ENCODE results near the gene TUBA3D. TPM values are rescaled to one million over a fixed set of nuclear protein-coding genes. Genes with fewer than 3 reads are reported as not detected.
"Not testable (repeated sequence)": the region's sequence is repeated elsewhere in the genome, so short reads cannot be mapped to it uniquely, and the experiment has no call there.

The TUBA3D gene
- polyA plus RNA-seq, 1 of the 3 experiments (the other 2 are of a cell fraction), result not detected

DNA sequence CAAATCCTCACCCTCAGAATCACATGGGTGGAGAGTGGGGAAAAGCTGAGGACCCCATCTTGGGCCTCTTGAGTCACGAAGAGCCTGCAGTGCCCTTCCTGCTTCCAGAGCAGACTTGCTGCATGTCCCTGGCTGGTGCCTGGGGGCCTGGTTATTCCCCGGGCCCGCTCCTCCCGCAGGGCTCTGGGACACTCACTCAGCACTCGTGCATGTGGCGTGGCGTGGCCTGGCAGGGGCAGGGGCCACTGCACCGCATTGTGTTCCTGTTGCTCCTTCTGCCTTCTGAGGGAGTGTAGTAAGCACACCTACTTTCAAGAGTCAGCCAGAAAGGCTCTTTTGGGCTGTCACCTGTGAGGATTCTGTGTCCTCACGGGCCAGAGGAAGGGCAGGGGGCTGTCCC, 33.7 kb downstream of the TUBA3D start:
- Histone ChIP-seq H3K27me3 (ENCODE audit: insufficient read depth) (no peaks in the 10 kb centered on the region), H2AFZ (ENCODE audit: low read depth) (no peak overlapping the region), H4K20me1 (ENCODE audit: insufficient read depth) (no peaks in the 10 kb centered on the region), H3F3A (replicated peaks; ENCODE audit: insufficient read depth) (no peaks in the 10 kb centered on the region), H3K36me3 (replicated peaks in 1 of 2; ENCODE audit: control insufficient read depth in 1 of 2, insufficient read depth in 2 of 2, low read length in 1 of 2) (peaks cover 9 to 17% of the 10 kb centered on the region in 2 experiments), H3K27ac (ENCODE audit: low read depth in 2 of 2, low read length in 1 of 2) (no peak overlapping the region; a peak in 1 of 4 replicates), H3K4me2 (no peak overlapping the region), H3K4me3 (ENCODE audit: low read depth in 2 of 2, low read length in 1 of 2) (no peak overlapping the region), H3K4me1 (ENCODE audit: control insufficient read depth in 1 of 2, insufficient read depth in 2 of 2, low read depth in 1 of 2, low read length in 1 of 2) (no peaks in the 10 kb centered on the region), H3K9ac (no peak overlapping the region), H3K79me2 (ENCODE audit: insufficient read depth) (no peaks in the 10 kb centered on the region), H3K9me3 (no peaks in the 10 kb centered on the region), H3K9me2 (no peaks in the 10 kb centered on the region)
- no peak for DNase-seq
- TF ChIP-seq CTCF (IDR thresholded peaks at IDR 0.05), result no peak
- TF ChIP-seq RFX5 (IDR thresholded peaks at IDR 0.05; ENCODE audit: low read length), result no peak
- no peak for TF ChIP-seq GATA2 (CRISPR knock-in tag; IDR thresholded peaks at IDR 0.05)
- no peak for TF ChIP-seq TAF1 (IDR thresholded peaks at IDR 0.05; ENCODE audit: borderline replicate concordance, low read depth, low read length)
- TF ChIP-seq FOXM1 (IDR thresholded peaks at IDR 0.05; ENCODE audit: low read depth), result no peak
- no peak for TF ChIP-seq RCOR1 (IDR thresholded peaks at IDR 0.05; ENCODE audit: low read length)
- no peak for TF ChIP-seq RAD21 (IDR thresholded peaks at IDR 0.05; ENCODE audit: low read length)
- TF ChIP-seq TEAD4 (IDR thresholded peaks at IDR 0.05; ENCODE audit: borderline replicate concordance, insufficient read depth), result no peak
- TF ChIP-seq SMC3 (IDR thresholded peaks at IDR 0.05; ENCODE audit: low read depth, low read length), result no peak
- TF ChIP-seq ZBTB33 (IDR thresholded peaks at IDR 0.05; ENCODE audit: borderline replicate concordance, low read depth), result no peak
- no peak for TF ChIP-seq CHD2 (IDR thresholded peaks at IDR 0.05; ENCODE audit: low read length, partially characterized antibody)
- ChIA-PET CTCF (no interaction called here), POLR2A (no interaction called here)
- 100% methylated on average over 3 of the region's 9 CpGs for WGBS (ENCODE audit: low lambda C conversion rate)

GRCh38 chr2:131511291-131511968, 35.5 kb downstream of the TUBA3D start:
- H3K27me3 ChIP-seq (ENCODE audit: insufficient read depth); H3K9me3 ChIP-seq; H3K79me2 ChIP-seq (ENCODE audit: insufficient read depth); CTCF ChIA-PET; H3K9me2 ChIP-seq; POLR2A ChIA-PET; H3K4me2 ChIP-seq; H3K4me3 ChIP-seq (ENCODE audit: low read depth in 2 of 2, low read length in 1 of 2); H3K4me1 ChIP-seq (ENCODE audit: control insufficient read depth in 1 of 2, insufficient read depth in 2 of 2, low read depth in 1 of 2, low read length in 1 of 2); H4K20me1 ChIP-seq (ENCODE audit: insufficient read depth); DNase-seq; H3F3A ChIP-seq (replicated peaks; ENCODE audit: insufficient read depth); H3K9ac ChIP-seq; H2AFZ ChIP-seq (ENCODE audit: low read depth); H3K27ac ChIP-seq (ENCODE audit: low read depth in 2 of 2, low read length in 1 of 2): not testable (repeated sequence)
- peaks cover 9 to 11% of the 10 kb centered on the region in 2 experiments for H3K36me3 ChIP-seq (replicated peaks in 1 of 2; ENCODE audit: control insufficient read depth in 1 of 2, insufficient read depth in 2 of 2, low read length in 1 of 2)
- 92% methylated on average over 21 of the region's 22 CpGs for WGBS (ENCODE audit: low lambda C conversion rate)

- WGBS (ENCODE audit: low lambda C conversion rate), result 93% methylated on average over 10 of the region's 17 CpGs
- H3K9me3 ChIP-seq; H3K27ac ChIP-seq (ENCODE audit: low read depth in 2 of 2, low read length in 1 of 2); DNase-seq; H3K9me2 ChIP-seq; H3K4me3 ChIP-seq (ENCODE audit: low read depth in 2 of 2, low read length in 1 of 2); H3K79me2 ChIP-seq (ENCODE audit: insufficient read depth); H3K4me1 ChIP-seq (ENCODE audit: control insufficient read depth in 1 of 2, insufficient read depth in 2 of 2, low read depth in 1 of 2, low read length in 1 of 2); H2AFZ ChIP-seq (ENCODE audit: low read depth); POLR2A ChIA-PET; H3F3A ChIP-seq (replicated peaks; ENCODE audit: insufficient read depth); H3K9ac ChIP-seq; H4K20me1 ChIP-seq (ENCODE audit: insufficient read depth); H3K27me3 ChIP-seq (ENCODE audit: insufficient read depth); H3K4me2 ChIP-seq: not testable (repeated sequence)
- peaks cover 9 to 11% of the 10 kb centered on the region in 2 experiments for H3K36me3 ChIP-seq (replicated peaks in 1 of 2; ENCODE audit: control insufficient read depth in 1 of 2, insufficient read depth in 2 of 2, low read length in 1 of 2)
- CTCF ChIA-PET, result interaction anchor here (1.5 kb wide), 1 partner anchor 19 kb away, joined by 4 read pairs; no protein-coding TSS in a partner anchor
These were observed 36.3 kb downstream of the TUBA3D start for GRCh38 chr2:131511969-131512870.

All from SK-N-SH (cell line).